Mammary epithelial cell (primary cell): ENCODE data around the gene C1QC.
A peak's percentile ranks its signal among the peaks of the same experiment; 100 is the strongest.

Experiments
- EZH2 ChIP-seq: IDR thresholded peaks from 2 replicates; pipeline ENCODE4 v1.6.1; 2012; ENCODE audit warnings: low read length, inconsistent platforms, borderline replicate concordance
- TF ChIP-seq, protein P1 (sequence below), 2 donors: IDR thresholded peaks in 1 of 2; conservative IDR thresholded peaks in 1 of 2; 2 replicates each; pipeline ENCODE4 v1.5.1; 2011 to 2012; ENCODE audit warnings: inconsistent platforms in 2 of 2, low read length in 2 of 2, mild to moderate bottlenecking in 2 of 2, control low read depth in 1 of 2, low read depth in 1 of 2; ENCODE audit not compliant: insufficient read depth in 1 of 2; ENCODE audit errors: extremely low read depth in 1 of 2

- TF ChIP-seq, protein P1, sequence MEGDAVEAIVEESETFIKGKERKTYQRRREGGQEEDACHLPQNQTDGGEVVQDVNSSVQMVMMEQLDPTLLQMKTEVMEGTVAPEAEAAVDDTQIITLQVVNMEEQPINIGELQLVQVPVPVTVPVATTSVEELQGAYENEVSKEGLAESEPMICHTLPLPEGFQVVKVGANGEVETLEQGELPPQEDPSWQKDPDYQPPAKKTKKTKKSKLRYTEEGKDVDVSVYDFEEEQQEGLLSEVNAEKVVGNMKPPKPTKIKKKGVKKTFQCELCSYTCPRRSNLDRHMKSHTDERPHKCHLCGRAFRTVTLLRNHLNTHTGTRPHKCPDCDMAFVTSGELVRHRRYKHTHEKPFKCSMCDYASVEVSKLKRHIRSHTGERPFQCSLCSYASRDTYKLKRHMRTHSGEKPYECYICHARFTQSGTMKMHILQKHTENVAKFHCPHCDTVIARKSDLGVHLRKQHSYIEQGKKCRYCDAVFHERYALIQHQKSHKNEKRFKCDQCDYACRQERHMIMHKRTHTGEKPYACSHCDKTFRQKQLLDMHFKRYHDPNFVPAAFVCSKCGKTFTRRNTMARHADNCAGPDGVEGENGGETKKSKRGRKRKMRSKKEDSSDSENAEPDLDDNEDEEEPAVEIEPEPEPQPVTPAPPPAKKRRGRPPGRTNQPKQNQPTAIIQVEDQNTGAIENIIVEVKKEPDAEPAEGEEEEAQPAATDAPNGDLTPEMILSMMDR (conservative IDR thresholded peaks at IDR 0.05 in 1 of 2, IDR thresholded peaks at IDR 0.05 in 1 of 2; ENCODE audit: extremely low read depth in 1 of 2, insufficient read depth in 1 of 2, low read depth in 1 of 2, low read length in 2 of 2), result peak; percentile 66 to 77
- TF ChIP-seq EZH2, result no peak
Measured at GRCh38 chr1:22673486-22674409, 30.3 kb downstream of the C1QC start.
